Dedifferentiated amniotic fluid mesenchymal stem cell (primary cell): ENCODE data around the gene SPRR2B.
"Not testable (repeated sequence)": the region's sequence is repeated elsewhere in the genome, so short reads cannot be mapped to it uniquely, and the experiment has no call there.

Experiments used
- DNase-seq: peaks from one replicate; pipeline ENCODE4 v3.0.0-alpha.2; 2016; ENCODE audit errors: extremely low spot score

Gene SPRR2B

GRCh38 chr1:153071511-153071910, at the start of gene SPRR2B:
Gene SPRR2B, minus strand, starts transcription at chr1:153071611. Its CDS starts 772 bp downstream, at chr1:153070839.
- DNase-seq: no peak

GRCh38 chr1:153120945-153121344, 49.5 kb upstream of the SPRR2B start:
- DNase-seq: no peak

- no peak for DNase-seq
Observed at GRCh38 chr1:153119491-153119971, 48.1 kb upstream of the SPRR2B start.

- not testable (repeated sequence) for DNase-seq
Observed at GRCh38 chr1:153115264-153115663, 43.9 kb upstream of the SPRR2B start.

- DNase-seq: no peak
Observed at GRCh38 chr1:153113416-153113815, 42.0 kb upstream of the SPRR2B start, which contains the start of gene SPRR2F. Gene SPRR2F, minus strand, starts transcription at chr1:153113516. Its CDS starts 783 bp downstream, at chr1:153112733.

GRCh38 chr1:153112454-153112853, 41.0 kb upstream of the SPRR2B start:
- DNase-seq: not testable (repeated sequence)

- DNase-seq: no peak
Observed at GRCh38 chr1:153100245-153100644, 28.8 kb upstream of the SPRR2B start.

- no peak for DNase-seq
Observed at GRCh38 chr1:153099461-153100045, 28.1 kb upstream of the SPRR2B start.

- DNase-seq: no peak
Observed at GRCh38 chr1:153095764-153096163, 24.4 kb upstream of the SPRR2B start.

- no peak for DNase-seq
Observed at GRCh38 chr1:153094426-153094825, 23.0 kb upstream of the SPRR2B start, which contains the start of gene SPRR2E. Gene SPRR2E, minus strand, starts transcription at chr1:153094526. Its CDS starts 775 bp downstream, at chr1:153093751.

GRCh38 chr1:153087652-153088051, 16.2 kb upstream of the SPRR2B start:
- no peak for DNase-seq

GRCh38 chr1:153081736-153082135, 10.3 kb upstream of the SPRR2B start:
- no peak for DNase-seq

GRCh38 chr1:153072806-153073726, 1.7 kb upstream of the SPRR2B start:
- no peak for DNase-seq

GRCh38 chr1:153070243-153070642, 1.2 kb downstream of the SPRR2B start:
- DNase-seq: no peak

- no peak for DNase-seq
Observed at GRCh38 chr1:153058826-153059784, 12.3 kb downstream of the SPRR2B start.

GRCh38 chr1:153058154-153058553, 13.3 kb downstream of the SPRR2B start:
- DNase-seq: no peak

GRCh38 chr1:153057375-153057774, 14.0 kb downstream of the SPRR2B start, which contains the start of gene SPRR2A:
Gene SPRR2A, minus strand, starts transcription at chr1:153057512. Its CDS starts 777 bp downstream, at chr1:153056735.
- DNase-seq: no peak

GRCh38 chr1:153056111-153056510, 15.3 kb downstream of the SPRR2B start:
- DNase-seq: not testable (repeated sequence)

GRCh38 chr1:153049211-153049610, 22.2 kb downstream of the SPRR2B start:
- DNase-seq: no peak

GRCh38 chr1:153040950-153041631, 30.3 kb downstream of the SPRR2B start, which contains the start of gene SPRR2D:
Gene SPRR2D, minus strand, starts transcription at chr1:153041120. Its CDS starts 774 bp downstream, at chr1:153040346.
- DNase-seq: no peak

GRCh38 chr1:153035211-153035610, 36.2 kb downstream of the SPRR2B start:
- DNase-seq: no peak
